Measurements from ENCODE around the gene FKBP4.

GRCh38 chr12:2793561-2793960, 1.2 kb upstream of the FKBP4 start:
- TF ChIP-seq, protein P1, sequence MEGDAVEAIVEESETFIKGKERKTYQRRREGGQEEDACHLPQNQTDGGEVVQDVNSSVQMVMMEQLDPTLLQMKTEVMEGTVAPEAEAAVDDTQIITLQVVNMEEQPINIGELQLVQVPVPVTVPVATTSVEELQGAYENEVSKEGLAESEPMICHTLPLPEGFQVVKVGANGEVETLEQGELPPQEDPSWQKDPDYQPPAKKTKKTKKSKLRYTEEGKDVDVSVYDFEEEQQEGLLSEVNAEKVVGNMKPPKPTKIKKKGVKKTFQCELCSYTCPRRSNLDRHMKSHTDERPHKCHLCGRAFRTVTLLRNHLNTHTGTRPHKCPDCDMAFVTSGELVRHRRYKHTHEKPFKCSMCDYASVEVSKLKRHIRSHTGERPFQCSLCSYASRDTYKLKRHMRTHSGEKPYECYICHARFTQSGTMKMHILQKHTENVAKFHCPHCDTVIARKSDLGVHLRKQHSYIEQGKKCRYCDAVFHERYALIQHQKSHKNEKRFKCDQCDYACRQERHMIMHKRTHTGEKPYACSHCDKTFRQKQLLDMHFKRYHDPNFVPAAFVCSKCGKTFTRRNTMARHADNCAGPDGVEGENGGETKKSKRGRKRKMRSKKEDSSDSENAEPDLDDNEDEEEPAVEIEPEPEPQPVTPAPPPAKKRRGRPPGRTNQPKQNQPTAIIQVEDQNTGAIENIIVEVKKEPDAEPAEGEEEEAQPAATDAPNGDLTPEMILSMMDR (IDR thresholded peaks at IDR 0.05), result no peak
- no peak for TF ChIP-seq POLR2AphosphoS5 (IDR thresholded peaks at IDR 0.05)
- TF ChIP-seq POLR2A (IDR thresholded peaks at IDR 0.05), result no peak

Measured in gastroesophageal sphincter (tissue), 3 donors.